Esophagus squamous epithelium (tissue), 4 donors: ENCODE measurements around the gene RASAL2.

Source experiments
- POLR2A ChIP-seq, 4 donors: fragments of 450-650 bp; IDR thresholded peaks; one replicate each; pipeline ENCODE4 v1.6.1; 2017; ENCODE audit warnings: antibody characterized with exemption in 4 of 4, mild to moderate bottlenecking in 4 of 4, moderate library complexity in 3 of 4
- TF ChIP-seq, protein P1 (sequence below), 6 experiments: fragments of 450-650 bp in 4 of 6; fragments of 200-600 bp in 2 of 6; sonication (generic) in 2 of 6; IDR thresholded peaks; one replicate each; pipeline ENCODE4 v1.5.1; 2016 to 2019; ENCODE audit warnings: antibody characterized with exemption in 6 of 6, mild to moderate bottlenecking in 4 of 6, moderate library complexity in 4 of 6

DNA sequence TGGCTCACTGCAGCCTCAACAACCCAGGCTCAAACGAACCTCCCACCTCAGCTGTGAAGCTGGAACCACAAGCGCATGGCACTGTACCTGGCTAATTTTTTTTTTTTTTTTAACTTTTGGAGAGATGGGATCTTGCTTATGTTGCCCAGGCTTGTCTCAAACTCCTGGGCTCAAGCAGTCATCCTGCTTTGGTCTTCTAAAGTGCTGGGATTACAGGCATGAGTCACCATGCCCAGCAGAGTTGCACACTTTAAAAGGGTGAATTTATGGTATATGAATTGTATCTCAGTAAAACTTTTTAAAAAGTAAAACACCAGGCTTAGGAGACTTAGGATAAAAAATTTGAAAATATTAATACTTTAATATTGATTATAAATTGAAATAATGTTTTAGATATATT is 303.8 kb downstream of the RASAL2 start:
- TF ChIP-seq, protein P1, sequence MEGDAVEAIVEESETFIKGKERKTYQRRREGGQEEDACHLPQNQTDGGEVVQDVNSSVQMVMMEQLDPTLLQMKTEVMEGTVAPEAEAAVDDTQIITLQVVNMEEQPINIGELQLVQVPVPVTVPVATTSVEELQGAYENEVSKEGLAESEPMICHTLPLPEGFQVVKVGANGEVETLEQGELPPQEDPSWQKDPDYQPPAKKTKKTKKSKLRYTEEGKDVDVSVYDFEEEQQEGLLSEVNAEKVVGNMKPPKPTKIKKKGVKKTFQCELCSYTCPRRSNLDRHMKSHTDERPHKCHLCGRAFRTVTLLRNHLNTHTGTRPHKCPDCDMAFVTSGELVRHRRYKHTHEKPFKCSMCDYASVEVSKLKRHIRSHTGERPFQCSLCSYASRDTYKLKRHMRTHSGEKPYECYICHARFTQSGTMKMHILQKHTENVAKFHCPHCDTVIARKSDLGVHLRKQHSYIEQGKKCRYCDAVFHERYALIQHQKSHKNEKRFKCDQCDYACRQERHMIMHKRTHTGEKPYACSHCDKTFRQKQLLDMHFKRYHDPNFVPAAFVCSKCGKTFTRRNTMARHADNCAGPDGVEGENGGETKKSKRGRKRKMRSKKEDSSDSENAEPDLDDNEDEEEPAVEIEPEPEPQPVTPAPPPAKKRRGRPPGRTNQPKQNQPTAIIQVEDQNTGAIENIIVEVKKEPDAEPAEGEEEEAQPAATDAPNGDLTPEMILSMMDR (IDR thresholded peaks at IDR 0.05) = no peak
- no peak for TF ChIP-seq POLR2A (IDR thresholded peaks at IDR 0.05)
